GM19372 (cell line): Measurements from ENCODE around the gene TRRAP.

ENCODE experiments used
- ATAC-seq: cut with Tn5 transposase; IDR thresholded peaks from one replicate; pipeline ENCODE4 v1.9.1; 2021; ENCODE audit warnings: mild to moderate bottlenecking, low read depth, moderate library complexity; ENCODE audit not compliant: unreplicated experiment

TRRAP gene

DNA sequence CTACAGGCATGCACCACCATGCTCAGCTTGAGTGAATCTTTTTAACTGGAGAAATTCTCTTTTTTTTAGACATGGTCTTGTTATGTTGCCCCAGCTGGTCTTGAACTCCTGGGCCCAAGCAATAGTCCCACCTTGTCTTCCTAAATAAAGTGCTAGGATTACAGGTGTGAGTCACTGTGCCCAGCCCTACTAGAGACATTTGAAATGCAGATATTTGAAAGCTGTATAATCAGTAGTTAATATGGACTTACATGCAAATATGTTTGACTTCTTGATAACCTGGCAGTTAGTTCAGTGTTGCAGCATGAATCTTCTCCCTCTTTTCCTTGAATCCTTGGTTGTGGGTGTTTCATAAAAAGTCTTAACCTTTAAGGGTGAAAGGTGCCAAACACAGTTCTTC, 8.7 kb downstream of the TRRAP start:
- ATAC-seq = no peak

DNA sequence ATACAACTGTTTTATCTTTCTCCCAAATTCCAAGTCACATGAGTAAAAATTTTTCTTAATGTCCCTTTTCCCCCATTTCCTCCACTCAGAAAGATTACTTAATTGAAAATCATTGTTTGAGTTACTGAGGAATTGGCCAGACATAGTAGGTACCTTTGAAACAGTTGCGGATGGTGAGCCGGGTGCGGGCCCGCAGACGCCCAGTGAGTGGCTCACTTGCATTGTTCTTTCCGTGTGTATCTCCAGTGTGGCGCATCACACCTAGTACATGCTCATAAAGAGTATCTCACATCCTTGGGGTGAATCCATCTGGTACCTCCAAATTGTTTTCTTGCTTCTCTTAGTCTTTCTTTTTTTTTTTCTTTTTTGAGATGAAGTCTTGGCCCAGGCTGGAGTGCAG, 14.3 kb downstream of the TRRAP start:
- no peak for ATAC-seq

- ATAC-seq = no peak
These were observed 21.5 kb downstream of the TRRAP start for GRCh38 chr7:98899816-98900215.

GRCh38 chr7:98900815-98901214, 22.5 kb downstream of the TRRAP start:
- no peak for ATAC-seq

DNA sequence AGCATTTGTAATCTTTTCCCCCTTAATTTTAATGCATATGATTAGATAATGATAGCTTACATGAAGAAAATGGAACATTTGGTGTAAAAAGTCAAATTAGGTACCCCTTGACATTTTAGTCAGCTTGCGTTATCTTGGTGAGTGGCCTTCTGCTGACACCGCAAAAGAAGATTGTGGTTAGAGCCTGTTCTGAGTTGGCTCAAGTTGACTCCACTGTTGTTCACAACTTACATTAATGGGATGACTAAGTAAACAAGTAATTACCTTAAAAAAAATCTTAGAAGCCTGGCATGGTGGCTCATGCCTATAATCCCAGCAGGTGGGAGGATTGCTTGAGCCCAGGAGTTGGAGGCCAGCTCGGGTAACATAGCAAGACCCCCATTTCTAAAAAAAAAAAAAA, 24.2 kb downstream of the TRRAP start:
- ATAC-seq = no peak

GRCh38 chr7:98903246-98903645, 24.9 kb downstream of the TRRAP start:
- ATAC-seq = no peak

GRCh38 chr7:98907570-98907969, 29.2 kb downstream of the TRRAP start:
- ATAC-seq = no peak

DNA sequence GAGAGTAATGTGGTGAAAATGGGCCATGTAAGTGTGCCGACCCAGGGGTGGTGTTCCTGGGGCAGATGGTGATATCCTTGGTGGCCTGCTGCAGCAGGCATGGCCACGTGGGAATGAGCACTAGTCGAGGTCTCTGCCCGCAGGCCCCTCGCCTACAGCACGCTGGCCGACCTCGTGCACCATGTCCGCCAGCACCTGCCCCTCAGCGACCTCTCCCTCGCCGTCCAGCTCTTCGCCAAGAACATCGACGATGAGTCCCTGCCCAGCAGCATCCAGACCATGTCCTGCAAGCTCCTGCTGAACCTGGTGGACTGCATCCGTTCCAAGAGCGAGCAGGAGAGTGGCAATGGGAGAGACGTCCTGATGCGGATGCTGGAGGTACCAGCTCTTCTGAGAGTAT, 30.3 kb downstream of the TRRAP start:
- no peak for ATAC-seq

DNA sequence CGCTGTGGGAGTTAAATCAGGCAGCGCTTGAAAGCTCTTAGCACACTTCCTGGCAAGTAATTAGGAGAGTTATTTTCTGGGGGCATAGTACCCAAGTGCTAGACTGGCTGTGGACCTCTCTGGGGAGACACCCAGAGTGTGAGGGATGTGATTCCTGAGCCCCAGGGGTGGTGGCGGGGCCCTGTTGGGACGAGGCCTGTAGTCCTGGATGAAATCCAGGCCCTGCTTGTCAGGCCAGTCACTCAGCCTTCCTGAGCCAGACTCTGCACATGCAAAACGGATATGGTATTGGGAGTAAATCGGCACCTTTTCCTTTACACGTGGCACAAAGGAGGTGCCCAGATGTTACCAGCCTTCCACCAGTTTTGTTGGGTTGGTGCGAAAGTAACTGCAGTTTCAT, 31.2 kb downstream of the TRRAP start:
- ATAC-seq = no peak

DNA sequence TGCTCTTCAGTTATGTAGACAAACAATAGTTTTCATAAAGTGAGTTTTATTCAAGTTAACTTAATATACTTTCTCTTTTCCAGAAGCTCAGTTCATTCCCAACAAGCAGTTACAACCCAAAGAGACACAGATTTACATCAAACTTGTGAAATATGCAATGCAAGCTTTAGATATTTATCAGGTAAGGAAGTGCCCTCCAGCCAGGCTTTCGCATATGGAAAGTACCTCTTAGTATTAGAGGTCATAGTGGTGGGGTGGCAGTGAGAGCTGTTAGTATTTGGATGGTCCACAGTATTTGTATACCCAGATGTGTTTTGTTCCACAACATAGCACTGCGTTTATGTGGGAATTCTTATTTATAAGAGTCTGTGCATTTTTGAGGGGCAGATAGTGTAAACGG, 32.1 kb downstream of the TRRAP start:
- no peak for ATAC-seq

DNA sequence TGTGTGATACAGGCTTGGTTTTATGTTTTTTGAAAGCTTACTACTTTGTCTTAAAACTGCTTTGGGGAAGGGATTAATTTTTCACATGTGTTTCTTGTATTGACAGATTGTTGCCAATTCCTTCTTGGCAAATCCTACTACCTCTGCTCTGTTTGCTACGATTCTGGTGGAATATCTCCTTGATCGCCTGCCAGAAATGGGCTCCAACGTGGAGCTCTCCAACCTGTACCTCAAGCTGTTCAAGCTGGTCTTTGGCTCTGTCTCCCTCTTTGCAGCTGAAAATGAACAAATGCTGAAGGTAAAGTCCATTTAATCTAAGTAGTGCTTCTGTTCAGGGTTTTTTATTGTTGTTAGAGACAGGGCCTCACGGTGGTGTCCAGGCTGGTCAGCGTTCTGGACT, 33.6 kb downstream of the TRRAP start:
- no peak for ATAC-seq

DNA sequence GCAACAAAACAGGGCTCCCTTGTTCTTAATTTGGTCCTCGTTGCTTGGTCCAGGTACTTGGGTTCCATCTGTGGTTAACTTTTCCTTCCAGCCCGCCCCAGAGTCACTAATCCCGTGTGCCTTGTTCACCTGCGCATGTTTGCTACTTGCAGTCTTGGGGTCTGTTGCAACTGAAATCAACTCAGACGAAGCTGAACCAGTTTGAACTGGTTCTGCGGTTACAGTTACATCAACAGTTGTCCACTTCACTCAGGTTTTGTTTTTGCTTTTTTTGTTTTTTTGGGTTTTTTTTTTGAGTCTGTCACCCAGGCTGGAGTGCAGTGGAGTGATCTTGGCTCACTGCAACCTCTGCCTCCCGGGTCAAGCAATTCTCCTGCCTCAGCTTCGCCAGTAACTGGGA, 34.7 kb downstream of the TRRAP start:
- ATAC-seq = no peak

GRCh38 chr7:98913612-98914011, 35.3 kb downstream of the TRRAP start:
- no peak for ATAC-seq

DNA sequence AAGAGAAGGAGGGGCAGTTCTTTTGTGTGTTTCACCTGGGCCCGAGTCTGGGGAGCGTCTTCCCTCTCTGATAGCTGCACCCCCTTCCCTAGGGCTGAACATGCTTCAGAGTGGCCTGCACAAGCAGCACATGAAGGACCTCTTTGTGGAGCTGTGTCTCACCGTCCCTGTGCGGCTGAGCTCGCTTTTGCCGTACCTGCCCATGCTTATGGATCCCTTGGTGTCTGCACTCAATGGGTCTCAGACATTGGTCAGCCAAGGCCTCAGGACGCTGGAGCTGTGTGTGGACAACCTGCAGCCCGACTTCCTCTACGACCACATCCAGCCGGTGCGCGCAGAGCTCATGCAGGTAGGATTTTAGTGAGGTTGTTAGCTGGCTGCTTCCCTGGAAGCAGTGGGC, 39.0 kb downstream of the TRRAP start:
- no peak for ATAC-seq

DNA sequence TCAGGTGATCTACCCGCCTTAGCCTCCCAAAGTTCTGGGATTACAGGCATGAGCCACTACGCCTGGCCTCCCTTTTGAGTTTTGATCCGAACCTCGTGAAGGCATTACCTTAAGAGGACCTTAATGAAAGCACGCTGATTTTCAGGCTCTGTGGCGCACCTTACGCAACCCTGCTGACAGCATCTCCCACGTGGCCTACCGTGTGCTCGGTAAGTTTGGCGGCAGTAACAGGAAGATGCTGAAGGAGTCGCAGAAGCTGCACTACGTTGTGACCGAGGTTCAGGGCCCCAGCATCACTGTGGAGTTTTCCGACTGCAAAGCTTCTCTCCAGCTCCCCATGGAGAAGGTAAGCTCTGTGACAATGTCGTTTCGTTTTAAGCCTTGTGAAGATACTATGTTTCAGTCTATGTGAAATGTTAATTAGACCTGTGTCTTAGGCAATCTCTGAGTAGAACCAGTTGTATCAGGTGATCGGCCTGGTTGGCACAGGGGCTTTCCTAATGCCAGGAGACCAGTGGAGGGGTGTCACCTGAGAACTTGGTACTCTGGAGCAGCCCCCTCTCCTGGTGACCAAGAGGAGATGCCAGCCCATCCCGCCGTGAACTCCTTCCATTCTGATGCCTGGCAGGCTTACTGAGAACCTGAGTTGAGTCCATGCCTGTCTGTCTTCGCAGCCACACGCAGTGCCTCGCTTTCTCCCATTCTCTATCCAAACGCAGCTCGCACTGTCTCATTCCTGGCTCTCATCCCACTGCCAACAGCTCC, 43.5 kb downstream of the TRRAP start:
- ATAC-seq = no peak

DNA sequence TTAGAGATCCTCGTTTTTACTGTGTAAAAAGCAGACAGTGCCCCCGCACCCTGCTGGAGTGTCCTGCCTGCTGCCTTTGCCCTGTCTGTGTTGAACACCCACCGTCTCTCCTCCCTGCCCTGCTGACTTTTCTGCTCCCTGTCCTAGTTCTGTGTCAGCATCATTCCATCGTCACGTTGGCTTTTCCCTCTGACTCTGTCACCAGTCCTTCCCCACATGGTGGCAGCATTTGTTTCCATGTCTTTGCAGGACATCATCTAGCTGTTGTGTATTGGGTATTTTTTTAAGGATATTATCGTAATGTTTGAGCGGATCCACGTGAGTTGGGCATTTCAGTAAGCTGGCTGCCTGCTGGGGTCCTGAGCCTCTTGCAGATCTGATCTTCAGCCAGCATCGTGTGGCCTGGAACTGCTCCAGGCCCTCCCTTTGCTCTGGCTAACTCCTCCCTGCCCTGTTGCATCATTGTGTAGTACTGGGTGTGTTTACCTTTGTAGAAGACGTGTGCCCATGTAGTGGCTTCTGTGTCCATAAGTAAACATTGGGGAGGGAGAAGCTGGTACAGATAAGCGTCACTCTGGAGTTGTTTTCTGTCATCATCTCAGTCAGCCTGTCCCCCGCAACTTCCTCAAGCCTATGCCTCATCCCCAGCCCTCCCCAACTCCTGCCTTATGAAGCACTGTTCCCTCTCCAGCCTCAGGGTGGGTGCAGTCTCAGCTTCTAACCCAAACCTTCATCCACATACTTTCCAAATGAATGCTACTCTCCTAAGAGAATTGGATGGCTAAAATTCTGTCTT, 44.3 kb downstream of the TRRAP start:
- ATAC-seq = no peak

- ATAC-seq = no peak
These were observed 45.2 kb downstream of the TRRAP start for GRCh38 chr7:98923512-98923911.

GRCh38 chr7:98927125-98927524, 48.8 kb downstream of the TRRAP start:
- ATAC-seq = no peak

GRCh38 chr7:98930464-98930863, 52.1 kb downstream of the TRRAP start:
- ATAC-seq = peak; percentile 33

GRCh38 chr7:98930921-98931320, 52.6 kb downstream of the TRRAP start:
- ATAC-seq = peak; percentile 87

- no peak for ATAC-seq
These were observed 55.0 kb downstream of the TRRAP start for GRCh38 chr7:98933321-98933720.

GRCh38 chr7:98934267-98934666, 55.9 kb downstream of the TRRAP start:
- ATAC-seq = no peak
